AG08395 (cell line): Measurements from ENCODE around the gene CELF1.

Source experiments
- DNase-seq: peaks from one replicate; pipeline ENCODE4 v3.0.0; 2012; ENCODE audit warnings: mixed read lengths, low spot score

Gene CELF1

GRCh38 chr11:47552566-47553405 lies at the start of gene CELF1:
CELF1 (minus strand) TSS chr11:47553132; CDS start chr11:47499523, 53,609 bp downstream.
- peak; percentile 93 for DNase-seq

DNA sequence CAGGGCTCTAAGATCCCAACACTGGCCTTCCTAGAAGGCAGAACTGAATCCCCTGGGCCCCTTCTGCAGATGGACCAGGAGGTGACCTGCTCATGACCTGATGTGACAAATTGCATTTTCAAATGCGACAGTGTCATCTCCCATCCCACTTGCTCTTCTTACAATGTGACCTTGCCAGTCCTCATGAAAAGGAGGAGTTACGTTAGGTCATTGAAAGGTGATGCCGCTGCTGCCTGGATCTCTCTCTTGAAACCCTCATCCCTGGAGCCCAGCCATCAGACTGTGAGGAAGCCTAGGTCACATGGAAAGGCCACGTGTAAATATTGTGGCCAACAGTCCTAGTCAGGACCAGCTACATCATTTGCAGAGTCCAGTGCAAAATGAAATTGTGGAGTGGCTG lies 47.0 kb upstream of the CELF1 start:
- DNase-seq, result no peak

- DNase-seq, result no peak
These were observed 43.0 kb upstream of the CELF1 start for GRCh38 chr11:47595967-47596366.

- DNase-seq, result no peak
These were observed 42.1 kb upstream of the CELF1 start for GRCh38 chr11:47595029-47595428.

- DNase-seq, result no peak
These were observed 41.3 kb upstream of the CELF1 start, which contains the start of gene C1QTNF4 for GRCh38 chr11:47593934-47594855. C1QTNF4 (minus strand) TSS chr11:47594411; CDS start chr11:47590810, 3,601 bp downstream.

DNA sequence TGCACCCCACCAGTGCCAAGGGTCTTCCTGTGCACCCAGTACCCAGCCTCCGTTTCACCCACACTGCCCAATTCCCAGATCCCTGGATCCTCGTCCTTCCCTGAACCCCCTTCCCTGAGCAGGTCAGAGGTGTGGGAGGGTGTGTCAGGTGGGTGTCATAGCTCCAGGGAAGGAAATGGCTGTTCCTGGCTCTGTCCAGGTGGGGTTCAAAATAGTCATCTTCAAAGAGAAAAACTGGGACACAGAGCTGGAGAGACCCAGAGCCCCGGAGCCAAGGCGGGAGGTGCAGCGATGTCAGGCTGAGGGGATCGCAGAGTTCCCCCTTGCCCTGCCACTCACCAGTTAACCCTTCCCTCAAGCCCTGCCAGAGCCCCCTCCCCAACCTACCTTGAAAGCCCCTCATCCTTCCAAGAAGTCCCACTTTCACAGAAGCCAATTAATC lies 40.6 kb upstream of the CELF1 start:
- DNase-seq, result no peak

GRCh38 chr11:47592970-47593369 lies 40.0 kb upstream of the CELF1 start:
- no peak for DNase-seq

DNA sequence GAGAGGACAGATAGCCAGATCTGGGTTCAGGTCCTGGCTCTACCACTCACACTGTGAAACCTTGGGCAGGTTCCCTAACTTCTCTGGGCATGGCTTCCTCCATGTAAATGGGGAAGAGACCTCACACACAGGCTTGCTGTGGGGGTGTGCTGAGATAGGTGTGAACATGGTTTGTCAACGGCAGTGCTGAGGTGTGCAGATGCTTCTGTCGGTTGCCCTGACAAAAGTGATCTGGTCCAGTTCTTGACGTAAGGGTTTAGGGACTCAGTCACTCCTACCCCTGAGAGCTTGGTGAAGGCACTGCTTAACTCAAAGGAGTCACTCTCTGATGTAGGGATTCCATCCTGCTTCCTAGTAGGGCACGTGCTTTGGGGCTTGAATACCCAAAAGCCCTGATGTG lies 39.3 kb upstream of the CELF1 start:
- DNase-seq, result no peak

GRCh38 chr11:47591764-47592163 lies 38.8 kb upstream of the CELF1 start:
- DNase-seq, result no peak

DNA sequence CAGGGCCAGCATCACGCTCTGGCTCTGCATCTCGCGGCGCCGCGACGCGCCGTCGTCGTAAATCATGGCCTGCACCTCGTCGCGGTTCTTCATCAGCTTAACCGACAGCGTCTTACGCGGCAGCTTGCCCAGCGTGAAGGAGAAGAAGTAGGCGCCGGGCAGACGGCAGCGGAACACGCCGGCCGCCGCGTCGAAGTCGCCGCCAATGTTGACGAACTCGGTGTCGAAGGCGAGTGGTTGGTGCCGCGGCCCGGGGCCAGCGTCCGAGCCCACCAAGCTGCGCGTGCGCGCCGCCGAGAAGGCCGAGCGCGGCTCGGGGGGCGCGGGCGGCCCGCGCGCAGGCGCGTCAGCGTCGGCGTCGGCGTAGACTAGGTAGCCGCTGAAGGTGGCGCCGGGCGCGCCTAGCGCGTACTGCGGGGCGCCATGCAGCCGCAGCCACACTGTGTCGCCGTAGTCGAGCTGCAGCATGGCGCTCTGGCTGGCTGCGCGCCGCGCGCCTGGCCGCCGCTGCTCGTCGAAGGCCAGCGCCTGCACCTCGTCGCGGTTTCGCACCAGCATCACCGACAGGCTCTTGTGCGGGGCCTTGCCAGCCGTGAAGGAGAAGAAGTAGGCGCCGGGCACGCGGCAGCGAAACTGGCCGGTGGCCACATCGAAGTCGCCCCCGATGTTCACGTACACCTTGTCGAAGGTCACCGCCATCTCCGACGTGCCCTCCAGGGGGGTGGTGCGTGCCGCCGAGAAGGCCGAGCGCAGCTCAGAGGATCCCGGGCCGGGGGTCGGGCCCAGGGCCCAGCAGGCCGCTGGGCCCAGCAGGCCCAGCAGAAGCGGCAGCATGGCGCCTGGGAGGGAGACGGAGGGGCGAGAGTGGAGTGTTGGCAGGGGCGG lies 37.3 kb upstream of the CELF1 start:
- DNase-seq, result no peak

DNA sequence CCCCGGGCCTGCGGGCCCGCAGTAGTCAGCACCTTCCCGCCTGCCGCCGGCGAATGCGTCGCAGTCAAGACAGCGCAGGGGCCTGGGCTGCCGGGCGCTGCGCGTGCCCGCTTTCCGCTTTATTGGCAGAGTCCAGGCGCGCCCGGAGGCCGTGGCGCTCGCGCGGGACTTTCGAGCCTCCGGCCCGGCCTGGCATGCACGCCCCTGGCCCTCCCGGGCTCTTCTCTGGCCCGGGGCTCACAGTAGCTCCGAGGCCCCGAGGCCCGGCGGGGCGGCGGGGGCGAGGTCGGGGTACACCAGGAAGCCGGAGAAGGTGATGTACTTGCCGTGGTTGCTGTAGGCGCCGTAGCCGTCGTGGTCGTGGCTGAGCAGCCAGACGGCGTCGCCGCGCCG lies 36.6 kb upstream of the CELF1 start:
- DNase-seq, result no peak

GRCh38 chr11:47589118-47589517 lies 36.2 kb upstream of the CELF1 start:
- DNase-seq, result no peak

DNA sequence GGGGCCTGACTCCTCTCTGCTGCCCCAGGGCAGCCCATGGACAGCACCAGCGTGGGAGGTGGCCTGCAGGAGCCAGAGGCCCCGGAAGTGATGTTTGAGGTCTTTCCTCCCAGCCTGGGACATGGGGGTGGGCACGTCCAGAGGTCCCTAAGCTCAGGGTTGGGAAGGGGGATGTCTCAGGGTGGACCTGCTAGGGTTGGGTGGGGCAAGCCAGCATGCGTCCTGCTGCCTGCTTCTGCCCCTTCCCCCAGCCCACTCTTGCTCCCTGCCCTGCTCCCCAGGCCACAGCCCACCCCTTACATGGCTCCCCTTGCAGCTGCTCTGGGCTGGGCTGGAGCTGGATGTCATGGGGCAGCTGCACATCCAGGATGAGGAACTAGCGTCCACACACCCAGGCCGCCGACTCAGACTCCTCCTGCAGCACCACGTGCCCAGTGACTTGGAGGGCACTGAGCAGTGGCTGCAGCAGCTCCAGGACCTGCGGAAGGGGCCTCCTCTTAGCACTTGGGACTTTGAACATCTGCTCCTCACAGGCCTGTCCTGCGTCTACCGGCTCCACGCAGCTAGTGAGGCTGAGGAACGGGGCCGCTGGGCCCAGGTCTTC lies 34.9 kb upstream of the CELF1 start:
- DNase-seq, result no peak

GRCh38 chr11:47587039-47587716 lies 34.2 kb upstream of the CELF1 start:
- no peak for DNase-seq

- no peak for DNase-seq
These were observed 33.3 kb upstream of the CELF1 start, which contains the start of gene FAM180B for GRCh38 chr11:47586098-47586855. FAM180B (plus strand) TSS chr11:47586678; CDS start chr11:47586769, 91 bp downstream.

GRCh38 chr11:47583844-47584243 lies 30.9 kb upstream of the CELF1 start:
- DNase-seq, result no peak

DNA sequence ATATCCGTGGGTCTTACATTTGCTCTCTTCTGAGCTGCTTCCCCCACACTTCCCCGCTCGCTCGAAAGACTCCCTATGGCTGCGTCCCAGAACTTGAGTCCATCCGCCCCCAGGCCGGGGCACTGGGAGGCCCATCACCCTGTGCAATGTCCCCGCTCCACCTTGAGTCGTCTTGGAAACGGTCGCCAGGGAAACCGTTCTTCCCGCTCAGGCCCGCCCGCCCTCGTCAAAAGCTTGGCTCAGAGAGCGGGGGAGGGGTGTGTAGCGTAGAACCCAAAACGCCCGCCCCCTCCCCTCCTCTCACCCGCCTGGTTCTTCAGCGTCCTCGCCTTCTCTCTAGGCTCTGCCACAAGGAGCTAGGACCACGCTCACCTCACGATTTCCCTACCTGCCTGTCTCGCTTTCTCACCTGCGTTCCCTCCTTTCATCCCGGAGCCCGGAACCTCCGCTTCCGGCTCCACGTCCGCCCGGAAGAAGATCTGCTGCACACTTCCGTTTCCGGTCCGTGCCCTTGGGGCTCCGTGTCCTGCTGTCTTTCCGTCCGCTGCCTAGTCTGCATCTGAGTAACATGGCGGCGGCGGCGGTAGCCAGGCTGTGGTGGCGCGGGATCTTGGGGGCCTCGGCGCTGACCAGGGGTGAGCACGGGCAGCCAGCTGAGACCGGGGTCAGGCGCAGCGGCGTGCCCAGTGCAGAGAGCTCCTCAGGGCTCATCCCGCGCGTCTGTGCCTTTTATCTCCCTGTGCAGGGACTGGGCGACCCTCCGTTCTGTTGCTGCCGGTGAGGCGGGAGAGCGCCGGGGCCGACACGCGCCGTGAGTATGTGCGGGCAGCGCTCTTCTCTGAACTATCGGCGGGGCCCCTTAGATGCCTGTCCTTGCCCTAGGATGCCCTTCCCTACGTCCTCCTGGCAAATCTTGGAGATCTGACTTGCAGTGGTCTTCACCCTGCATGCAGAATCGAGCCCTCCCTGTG lies 25.9 kb upstream of the CELF1 start, which contains the start of the genes KBTBD4 and NDUFS3:
Gene KBTBD4 (minus strand): TSS at position 447 of the 971 bp plus-strand sequence. CDS start 19 bp downstream, at position 428.
Gene NDUFS3 (plus strand): TSS at position 551 of the 971 bp plus-strand sequence. CDS start 18 bp downstream, at position 569.
- peak; percentile 93 for DNase-seq

- DNase-seq, result no peak
These were observed 24.6 kb upstream of the CELF1 start for GRCh38 chr11:47577460-47578041.
